ENCODE measurements around the gene CACNA1D. TPM values are rescaled to one million over a fixed set of nuclear protein-coding genes. Genes with fewer than 3 reads are reported as not detected.

CACNA1D gene
- total RNA-seq, 4 donors from 2014 or later: 0.85 to 0.88 TPM; not detected in 2

GRCh38 chr3:53845881-53846133 lies 351.4 kb downstream of the CACNA1D start:
- TF ChIP-seq CTCF (IDR thresholded peaks at IDR 0.05; ENCODE audit: low read depth): no peak

GRCh38 chr3:53846134-53846850 lies 351.9 kb downstream of the CACNA1D start, which contains the start of the genes CHDH and IL17RB:
Gene CHDH, minus strand, starts transcription at chr3:53846419. Its CDS starts 22,411 bp downstream, at chr3:53824008.
Gene IL17RB, plus strand, starts transcription at chr3:53846568. Its CDS starts 21 bp downstream, at chr3:53846589.
- no peak for TF ChIP-seq CTCF (IDR thresholded peaks at IDR 0.05; ENCODE audit: low read depth)

- TF ChIP-seq CTCF (IDR thresholded peaks at IDR 0.05; ENCODE audit: low read depth): no peak
Observed at GRCh38 chr3:53846851-53847155, 352.4 kb downstream of the CACNA1D start.

GRCh38 chr3:53849916-53850315 lies 355.5 kb downstream of the CACNA1D start:
- no peak for TF ChIP-seq CTCF (IDR thresholded peaks at IDR 0.05; ENCODE audit: low read depth)

- no peak for TF ChIP-seq CTCF (IDR thresholded peaks at IDR 0.05; ENCODE audit: low read depth)
Observed at GRCh38 chr3:53850895-53851294, 356.5 kb downstream of the CACNA1D start.

GRCh38 chr3:53856964-53857363 lies 362.6 kb downstream of the CACNA1D start:
- no peak for TF ChIP-seq CTCF (IDR thresholded peaks at IDR 0.05; ENCODE audit: low read depth)

- no peak for TF ChIP-seq CTCF (IDR thresholded peaks at IDR 0.05; ENCODE audit: low read depth)
Observed at GRCh38 chr3:53858096-53858741, 363.8 kb downstream of the CACNA1D start.

Data from subcutaneous adipose tissue (tissue), 4 donors.